IMR-90 (cell line): ENCODE measurements around the gene ITPR2. TPM values are rescaled to one million over a fixed set of nuclear protein-coding genes. Genes with fewer than 3 reads are reported as not detected.
A peak's percentile ranks its signal among the peaks of the same experiment; 100 is the strongest.

Experiments
- ATAC-seq: fragments of 200-7000 bp; cut with Tn5 transposase; 2 replicates; pipeline ENCODE4 v1.9.1; 2020; ENCODE audit warnings: low read depth, mild to moderate bottlenecking, moderate library complexity
- BruUV-seq: library from RNA; stranded (reverse); fragments of 400-500 nt; replicated peaks from 2 replicates; lab custom pipeline; 2021; lab: Mats Ljungman, UMichigan
- CTCF ChIA-PET: fragments of 300-600 bp; formaldehyde crosslinking; extraction: SDS; loops from one replicate; lab custom pipeline; 2021; ENCODE audit warnings: antibody characterized with exemption; lab: Yijun Ruan, JAX
- POLR2A ChIA-PET: fragments of 300-600 bp; sonication (Branson Sonifier 250); formaldehyde crosslinking; loops from one replicate; lab custom pipeline; 2022; ENCODE audit warnings: antibody characterized with exemption; ENCODE audit not compliant: unreplicated experiment; lab: Charles Lee
- DNase-seq: peaks from one replicate; pipeline ENCODE4 v3.0.0; 2013
- H2AFZ ChIP-seq: replicated peaks from 2 replicates; pipeline ENCODE3; 2013; ENCODE audit warnings: low read length, mild to moderate bottlenecking; ENCODE audit not compliant: poor library complexity
- H2AK5ac ChIP-seq: 2 replicates; pipeline ENCODE4 v1.6.1; 2013; ENCODE audit warnings: low read depth, low read length, inconsistent platforms
- H2AK9ac ChIP-seq: replicated peaks from 2 replicates; pipeline ENCODE3; 2013; ENCODE audit warnings: mild to moderate bottlenecking, low read depth, low read length, moderate library complexity; ENCODE audit not compliant: poor library complexity
- H2BK120ac ChIP-seq: 2 replicates; pipeline ENCODE4 v1.6.1; 2013; ENCODE audit warnings: low read depth, low read length, inconsistent platforms
- H2BK15ac ChIP-seq: 3 replicates; pipeline ENCODE4 v1.6.1; 2013; ENCODE audit warnings: low read depth, low read length, inconsistent platforms
- H2BK20ac ChIP-seq: 2 replicates; pipeline ENCODE4 v1.6.1; 2013; ENCODE audit warnings: low read depth, mild to moderate bottlenecking, inconsistent platforms, low read length, moderate library complexity
- H2BK5ac ChIP-seq: 2 replicates; pipeline ENCODE4 v1.6.1; 2013; ENCODE audit warnings: mild to moderate bottlenecking, low read depth, low read length, inconsistent platforms; ENCODE audit not compliant: poor library complexity, severe bottlenecking
- H3K14ac ChIP-seq: replicated peaks from 2 replicates; pipeline ENCODE4 v1.6.1; 2013; ENCODE audit warnings: low read depth, low read length, inconsistent platforms
- H3K18ac ChIP-seq: 2 replicates; pipeline ENCODE4 v1.6.1; 2013; ENCODE audit warnings: low read depth, low read length, control low read depth
- H3K23ac ChIP-seq: 2 replicates; pipeline ENCODE4 v1.6.1; 2013; ENCODE audit warnings: low read depth, low read length, inconsistent platforms
- H3K27ac ChIP-seq: 2 replicates; pipeline ENCODE4 v1.5.1; 2013; ENCODE audit warnings: mild to moderate bottlenecking, control low read depth, low read length; ENCODE audit not compliant: insufficient read depth
- H3K27me3 ChIP-seq: 2 replicates; pipeline ENCODE4 v1.6.1; 2013; ENCODE audit warnings: low read length; ENCODE audit not compliant: control insufficient read depth, insufficient read depth
- H3K36me3 ChIP-seq: 2 replicates; pipeline ENCODE4 v1.6.1; 2013; ENCODE audit warnings: low read length, mixed read lengths; ENCODE audit not compliant: control insufficient read depth, insufficient read depth
- H3K4ac ChIP-seq: 2 replicates; pipeline ENCODE4 v1.6.1; 2013; ENCODE audit warnings: low read depth, low read length, inconsistent platforms
- H3K4me1 ChIP-seq: 2 replicates; pipeline ENCODE4 v1.6.1; 2013; ENCODE audit warnings: low read length, mixed read lengths; ENCODE audit not compliant: control insufficient read depth, insufficient read depth
- H3K4me2 ChIP-seq: 2 replicates; pipeline ENCODE4 v1.6.1; 2013; ENCODE audit warnings: low read depth, mild to moderate bottlenecking, control low read depth, low read length, moderate library complexity
- H3K4me3 ChIP-seq: 2 replicates; pipeline ENCODE4 v1.5.1; 2013; ENCODE audit warnings: low read depth, mild to moderate bottlenecking, control low read depth, low read length, moderate library complexity; ENCODE audit not compliant: insufficient read depth
- H3K56ac ChIP-seq: 2 replicates; pipeline ENCODE4 v1.6.1; 2013; ENCODE audit warnings: low read length, inconsistent platforms; ENCODE audit not compliant: insufficient read depth; ENCODE audit errors: extremely low read depth
- H3K79me1 ChIP-seq, 2 experiments: 2 replicates each; pipeline ENCODE4 v1.6.1; 2013; ENCODE audit warnings: low read length in 2 of 2, inconsistent platforms in 1 of 2, low read depth in 1 of 2
- H3K9ac ChIP-seq: 2 replicates; pipeline ENCODE4 v1.6.1; 2013; ENCODE audit warnings: low read depth, low read length, control low read depth
- H3K9me1 ChIP-seq: 2 replicates; pipeline ENCODE4 v1.6.1; 2013; ENCODE audit warnings: low read length, inconsistent platforms; ENCODE audit not compliant: insufficient read depth
- H3K9me3 ChIP-seq: 2 replicates; pipeline ENCODE4 v1.6.1; 2013; ENCODE audit warnings: low read length; ENCODE audit not compliant: control insufficient read depth, insufficient read depth
- H4K20me1 ChIP-seq: 2 replicates; pipeline ENCODE4 v1.6.1; 2013; ENCODE audit warnings: low read length, inconsistent platforms; ENCODE audit not compliant: insufficient read depth
- H4K5ac ChIP-seq: 2 replicates; pipeline ENCODE4 v1.6.1; 2013; ENCODE audit warnings: mild to moderate bottlenecking, low read depth, low read length, control low read depth
- H4K8ac ChIP-seq, 2 experiments: 2 replicates each; pipeline ENCODE4 v1.6.1; 2013; ENCODE audit warnings: low read depth in 2 of 2, low read length in 2 of 2, control low read depth in 1 of 2, inconsistent platforms in 1 of 2
- H4K91ac ChIP-seq: 2 replicates; pipeline ENCODE4 v1.6.1; 2013; ENCODE audit warnings: low read depth, low read length, inconsistent platforms; ENCODE audit not compliant: insufficient read depth
- BHLHE40 ChIP-seq: fragments of 150-350 bp; IDR thresholded peaks from 2 replicates; pipeline ENCODE4 v1.6.1; 2016; ENCODE audit warnings: mild to moderate bottlenecking, low read depth, low read length
- CEBPB ChIP-seq: IDR thresholded peaks from 2 replicates; pipeline ENCODE4 v1.6.1; 2012; ENCODE audit warnings: low read depth, low read length, improper control_type of control experiment
- CHD1 ChIP-seq: IDR thresholded peaks from 2 replicates; pipeline ENCODE4 v1.6.1; 2012; ENCODE audit warnings: low read depth, low read length, improper control_type of control experiment
- FOS ChIP-seq: fragments of 150-350 bp; IDR thresholded peaks from 2 replicates; pipeline ENCODE4 v1.6.1; 2016; ENCODE audit warnings: low read depth, low read length
- MAFK ChIP-seq: IDR thresholded peaks from 2 replicates; pipeline ENCODE4 v1.6.1; 2012; ENCODE audit warnings: low read depth, low read length, improper control_type of control experiment
- MAZ ChIP-seq: IDR thresholded peaks from 2 replicates; pipeline ENCODE4 v1.6.1; 2012; ENCODE audit warnings: low read depth, mild to moderate bottlenecking, low read length, improper control_type of control experiment, moderate library complexity, borderline replicate concordance
- MXI1 ChIP-seq: IDR thresholded peaks from 2 replicates; pipeline ENCODE4 v1.6.1; 2012; ENCODE audit warnings: low read depth, mild to moderate bottlenecking, low read length, moderate library complexity, borderline replicate concordance
- NFE2L2 ChIP-seq: fragments of 150-350 bp; IDR thresholded peaks from 2 replicates; pipeline ENCODE4 v1.6.1; 2016; ENCODE audit warnings: low read depth, mild to moderate bottlenecking, low read length
- POLR2A ChIP-seq: IDR thresholded peaks from 2 replicates; pipeline ENCODE4 v1.6.1; 2012; ENCODE audit warnings: mild to moderate bottlenecking, low read depth, low read length
- RAD21 ChIP-seq: IDR thresholded peaks from 2 replicates; pipeline ENCODE4 v1.6.1; 2012; ENCODE audit warnings: low read length, improper control_type of control experiment
- RCOR1 ChIP-seq: IDR thresholded peaks from 2 replicates; pipeline ENCODE4 v1.6.1; 2012; ENCODE audit warnings: mild to moderate bottlenecking, low read length, improper control_type of control experiment; ENCODE audit not compliant: insufficient replicate concordance
- RFX5 ChIP-seq: IDR thresholded peaks from 2 replicates; pipeline ENCODE4 v1.8.0; 2012; ENCODE audit warnings: low read depth, mild to moderate bottlenecking, low read length, moderate library complexity
- SMC3 ChIP-seq: fragments of 150-350 bp; IDR thresholded peaks from 2 replicates; pipeline ENCODE4 v1.6.1; 2016; ENCODE audit warnings: low read depth, mild to moderate bottlenecking, antibody characterized with exemption, low read length, moderate library complexity
- dilution Hi-C: fragments of 300-500 bp; cut with HindIII; formaldehyde crosslinking; loops from one replicate; pipeline ENCODE4 v1.14.3; 2018; ENCODE audit warnings: low sequenced_read_pairs; ENCODE audit not compliant: unreplicated experiment
- in situ Hi-C: fragments of 300-500 bp; cut with MboI; formaldehyde crosslinking; loops from 3 replicates; pipeline ENCODE4 v1.14.3; 2019; ENCODE audit warnings: low sequenced_read_pairs, inconsistent platforms, mixed read lengths
- intact Hi-C: fragments of 100-400 bp; cut with micrococcal nuclease; formaldehyde crosslinking; loops from 2 replicates; pipeline ENCODE4 v1.10.0; 2022
- polyA plus RNA-seq, 3 experiments: library from polyadenylated mRNA; depleted of rRNA; stranded (reverse); fragments of >200 nt; gene quantifications; 2 replicates each; pipeline ENCODE4 v1.2.3, GENCODE V29; 2012; ENCODE audit warnings: low replicate concordance in 1 of 3
- total RNA-seq: library from RNA; depleted of rRNA; stranded (reverse); fragments of >200 nt; gene quantifications from 2 replicates; pipeline ENCODE4 v1.2.3, GENCODE V29; 2012
- TF ChIP-seq, protein P1 (sequence below): fragments of 150-350 bp; IDR thresholded peaks from 2 replicates; pipeline ENCODE4 v1.6.1; 2016; ENCODE audit warnings: low read depth, mild to moderate bottlenecking, low read length, moderate library complexity, borderline replicate concordance
- TF ChIP-seq, protein P2 (sequence below): conservative IDR thresholded peaks from 2 replicates; pipeline ENCODE4 v1.5.1; 2012; ENCODE audit warnings: mild to moderate bottlenecking, low read depth, low read length, improper control_type of control experiment
- TF ChIP-seq, protein P3 (sequence below): fragments of 150-350 bp; IDR thresholded peaks from 2 replicates; pipeline ENCODE4 v1.6.1; 2017; ENCODE audit warnings: mild to moderate bottlenecking, antibody characterized with exemption, low read length, low read depth

Gene ITPR2
- total and polyA plus RNA-seq, 2 of the 4 experiments (the other 2 are of a cell fraction): 1.2 to 9.0 TPM

DNA sequence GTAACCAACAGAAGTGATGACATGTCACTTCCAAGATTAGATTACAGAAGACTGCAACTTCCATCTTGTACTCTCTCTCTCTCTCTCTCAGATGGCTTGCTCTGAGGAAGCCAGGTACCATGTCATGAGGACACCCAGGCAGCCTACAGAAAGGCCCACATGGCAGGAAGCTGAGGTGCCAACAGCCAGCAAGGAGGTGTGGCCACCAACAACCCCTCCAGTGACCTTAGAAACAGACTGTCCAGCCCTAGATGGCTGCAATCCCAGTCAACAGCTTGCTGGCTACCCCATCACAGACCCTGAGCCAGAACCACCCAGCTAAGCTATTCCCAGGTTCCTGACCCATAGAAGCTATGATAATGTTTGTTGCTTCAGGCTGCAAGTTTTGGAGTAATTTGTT, 178.4 kb downstream of the ITPR2 start:
- no peaks in the 10 kb centered on the region for H3K4me1 ChIP-seq
- DNase-seq (no peak), ATAC-seq (no peak)
- H2BK20ac ChIP-seq: no peak overlapping the region
- ChIA-PET POLR2A (no interaction called here), CTCF (interaction anchor here (0.6 kb wide), 1 partner anchor 557 kb away, joined by 3 read pairs; no protein-coding TSS in a partner anchor)
- no peaks in the 10 kb centered on the region for H3K79me1 ChIP-seq
- H2BK5ac ChIP-seq: no peak overlapping the region
- dilution Hi-C loops: no loop called here
- no peak overlapping the region for H3K23ac ChIP-seq
- H3K27me3 ChIP-seq: no peaks in the 10 kb centered on the region
- H4K8ac ChIP-seq: no peak overlapping the region
- no peak overlapping the region for H4K5ac ChIP-seq
- BruUV-seq: no TSS peak
- no peaks in the 10 kb centered on the region for H3K9me3 ChIP-seq
- no peak overlapping the region for H3K9ac ChIP-seq
- peak overlapping the region; percentile 33; the same call in 1 of the 2 replicates for H2AK5ac ChIP-seq
- intact Hi-C loops: loop anchor here (5.0 kb wide), 2 partner anchors 48 to 457 kb away; partner anchors contain the start of gene SSPN
- no peak overlapping the region for H3K18ac ChIP-seq
- no peak for TF ChIP-seq CHD1
- TF ChIP-seq MXI1: no peak
- TF ChIP-seq CEBPB: no peak
- no peak for TF ChIP-seq BHLHE40
- no peak for TF ChIP-seq POLR2A
- TF ChIP-seq RCOR1: no peak
- TF ChIP-seq RAD21: no peak
- no peak for TF ChIP-seq MAZ
- TF ChIP-seq RFX5: no peak
- TF ChIP-seq FOS: no peak
- TF ChIP-seq, protein P1, sequence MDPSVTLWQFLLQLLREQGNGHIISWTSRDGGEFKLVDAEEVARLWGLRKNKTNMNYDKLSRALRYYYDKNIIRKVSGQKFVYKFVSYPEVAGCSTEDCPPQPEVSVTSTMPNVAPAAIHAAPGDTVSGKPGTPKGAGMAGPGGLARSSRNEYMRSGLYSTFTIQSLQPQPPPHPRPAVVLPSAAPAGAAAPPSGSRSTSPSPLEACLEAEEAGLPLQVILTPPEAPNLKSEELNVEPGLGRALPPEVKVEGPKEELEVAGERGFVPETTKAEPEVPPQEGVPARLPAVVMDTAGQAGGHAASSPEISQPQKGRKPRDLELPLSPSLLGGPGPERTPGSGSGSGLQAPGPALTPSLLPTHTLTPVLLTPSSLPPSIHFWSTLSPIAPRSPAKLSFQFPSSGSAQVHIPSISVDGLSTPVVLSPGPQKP: no peak
- TF ChIP-seq, protein P2, sequence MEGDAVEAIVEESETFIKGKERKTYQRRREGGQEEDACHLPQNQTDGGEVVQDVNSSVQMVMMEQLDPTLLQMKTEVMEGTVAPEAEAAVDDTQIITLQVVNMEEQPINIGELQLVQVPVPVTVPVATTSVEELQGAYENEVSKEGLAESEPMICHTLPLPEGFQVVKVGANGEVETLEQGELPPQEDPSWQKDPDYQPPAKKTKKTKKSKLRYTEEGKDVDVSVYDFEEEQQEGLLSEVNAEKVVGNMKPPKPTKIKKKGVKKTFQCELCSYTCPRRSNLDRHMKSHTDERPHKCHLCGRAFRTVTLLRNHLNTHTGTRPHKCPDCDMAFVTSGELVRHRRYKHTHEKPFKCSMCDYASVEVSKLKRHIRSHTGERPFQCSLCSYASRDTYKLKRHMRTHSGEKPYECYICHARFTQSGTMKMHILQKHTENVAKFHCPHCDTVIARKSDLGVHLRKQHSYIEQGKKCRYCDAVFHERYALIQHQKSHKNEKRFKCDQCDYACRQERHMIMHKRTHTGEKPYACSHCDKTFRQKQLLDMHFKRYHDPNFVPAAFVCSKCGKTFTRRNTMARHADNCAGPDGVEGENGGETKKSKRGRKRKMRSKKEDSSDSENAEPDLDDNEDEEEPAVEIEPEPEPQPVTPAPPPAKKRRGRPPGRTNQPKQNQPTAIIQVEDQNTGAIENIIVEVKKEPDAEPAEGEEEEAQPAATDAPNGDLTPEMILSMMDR: no peak
- no peak for TF ChIP-seq SMC3
- no peak for TF ChIP-seq NFE2L2
- TF ChIP-seq MAFK: no peak
- TF ChIP-seq, protein P3, sequence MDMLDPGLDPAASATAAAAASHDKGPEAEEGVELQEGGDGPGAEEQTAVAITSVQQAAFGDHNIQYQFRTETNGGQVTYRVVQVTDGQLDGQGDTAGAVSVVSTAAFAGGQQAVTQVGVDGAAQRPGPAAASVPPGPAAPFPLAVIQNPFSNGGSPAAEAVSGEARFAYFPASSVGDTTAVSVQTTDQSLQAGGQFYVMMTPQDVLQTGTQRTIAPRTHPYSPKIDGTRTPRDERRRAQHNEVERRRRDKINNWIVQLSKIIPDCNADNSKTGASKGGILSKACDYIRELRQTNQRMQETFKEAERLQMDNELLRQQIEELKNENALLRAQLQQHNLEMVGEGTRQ: no peak
- H4K20me1 ChIP-seq: no peaks in the 10 kb centered on the region
- H3K4me2 ChIP-seq: no peak overlapping the region
- no peak overlapping the region for H3K4me3 ChIP-seq
- H3K14ac ChIP-seq: no peak overlapping the region
- H3K9me1 ChIP-seq: no peaks in the 10 kb centered on the region; the same call in 1 of the 2 replicates
- H4K91ac ChIP-seq: no peak overlapping the region
- H3K4ac ChIP-seq: no peak overlapping the region
- H3K36me3 ChIP-seq: peaks cover 1% of the 10 kb centered on the region; the same call in 1 of the 2 replicates
- H2AK9ac ChIP-seq: no peak overlapping the region
- H2BK120ac ChIP-seq: no peak overlapping the region
- in situ Hi-C loops: loop anchor here (10.0 kb wide), 1 partner anchor 530 kb away; the partner anchor contains the start of gene BHLHE41
- H3K56ac ChIP-seq: no peak overlapping the region
- H2AFZ ChIP-seq: no peak overlapping the region
- no peak overlapping the region for H2BK15ac ChIP-seq
- H3K27ac ChIP-seq: no peak overlapping the region
